NCI-H128 (cell line): ENCODE data around the gene CHST1.

Source experiments
- DNase-seq: peaks from one replicate; lab custom pipeline; 2025; ENCODE audit not compliant: unreplicated experiment; lab: John Stamatoyannopoulos, UW

Gene CHST1

DNA sequence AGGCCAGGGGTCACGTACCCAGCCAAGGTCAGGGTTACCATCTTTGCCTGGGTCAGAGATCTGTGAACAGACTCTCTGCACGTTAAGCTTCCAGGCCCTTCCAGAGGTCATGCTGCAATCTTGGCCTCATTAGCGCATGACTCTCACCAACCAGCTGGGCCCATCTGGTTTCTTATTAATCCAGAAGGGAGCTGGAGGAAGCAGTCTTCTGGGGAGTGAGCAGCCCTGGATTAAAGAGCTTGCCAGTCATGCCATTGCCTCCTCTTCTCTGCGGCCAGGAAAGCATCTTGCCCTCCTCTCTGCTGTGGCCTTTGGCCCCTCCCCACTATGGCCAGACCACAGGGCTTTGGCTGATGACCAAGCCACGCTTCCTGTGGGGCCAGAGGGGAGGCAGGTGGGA, 57.4 kb downstream of the CHST1 start:
- DNase-seq, result no peak

DNA sequence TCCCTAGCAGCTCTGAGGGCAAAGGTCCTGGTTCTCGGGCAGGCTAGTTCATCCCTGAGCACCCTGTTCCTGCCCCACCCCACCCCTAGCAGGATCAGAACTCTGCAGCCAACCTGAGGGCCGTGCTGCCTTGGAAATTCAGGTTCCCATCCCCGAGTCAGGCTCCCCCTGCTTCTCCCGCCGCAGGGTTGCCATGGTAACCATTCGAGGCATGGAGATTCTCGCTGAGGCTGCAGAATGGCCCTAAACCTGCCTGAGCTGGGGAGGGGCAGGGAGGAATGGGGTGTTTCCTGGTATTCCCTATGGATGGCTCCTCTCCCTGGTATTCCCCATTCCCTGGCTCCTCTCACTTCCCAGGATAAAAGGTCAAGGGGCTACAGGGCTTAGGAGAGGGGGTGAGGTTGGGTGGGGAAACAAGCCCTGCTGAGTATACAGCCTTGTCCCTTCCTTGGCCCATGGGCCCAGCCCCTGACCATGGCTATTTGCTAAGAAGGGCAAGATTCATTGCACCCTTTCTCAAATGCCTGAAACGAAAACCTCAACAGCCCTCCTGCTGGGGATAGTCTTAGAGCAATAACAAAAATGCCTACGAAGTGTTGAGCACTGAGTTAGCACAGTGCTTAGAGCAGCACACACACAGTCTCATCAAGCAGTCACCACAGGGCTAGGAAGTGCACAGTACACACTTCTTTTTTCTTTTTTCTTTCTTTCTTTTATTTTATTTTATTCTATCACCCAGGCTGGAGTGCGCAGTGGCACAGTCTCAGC, 58.7 kb downstream of the CHST1 start:
- no peak for DNase-seq

DNA sequence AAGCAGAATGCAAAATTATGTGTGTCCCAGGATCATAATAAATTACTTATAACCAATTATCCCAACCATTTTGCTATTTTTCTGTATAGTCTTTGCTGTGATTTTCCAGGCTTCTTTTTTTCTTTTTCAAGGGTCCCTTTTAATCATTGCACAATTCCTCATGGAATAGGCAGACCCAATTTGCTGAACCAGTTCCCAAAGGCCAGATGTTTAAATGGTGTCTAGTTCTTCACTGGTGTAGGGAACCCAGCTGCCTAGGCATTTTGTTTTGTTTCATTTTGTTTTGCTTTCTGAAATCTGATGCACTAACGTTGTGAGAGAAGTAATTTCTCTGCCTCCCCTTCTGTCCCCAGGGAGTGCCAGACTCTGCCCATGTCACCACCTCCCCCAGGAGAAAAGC, 60.4 kb downstream of the CHST1 start:
- DNase-seq, result no peak

DNA sequence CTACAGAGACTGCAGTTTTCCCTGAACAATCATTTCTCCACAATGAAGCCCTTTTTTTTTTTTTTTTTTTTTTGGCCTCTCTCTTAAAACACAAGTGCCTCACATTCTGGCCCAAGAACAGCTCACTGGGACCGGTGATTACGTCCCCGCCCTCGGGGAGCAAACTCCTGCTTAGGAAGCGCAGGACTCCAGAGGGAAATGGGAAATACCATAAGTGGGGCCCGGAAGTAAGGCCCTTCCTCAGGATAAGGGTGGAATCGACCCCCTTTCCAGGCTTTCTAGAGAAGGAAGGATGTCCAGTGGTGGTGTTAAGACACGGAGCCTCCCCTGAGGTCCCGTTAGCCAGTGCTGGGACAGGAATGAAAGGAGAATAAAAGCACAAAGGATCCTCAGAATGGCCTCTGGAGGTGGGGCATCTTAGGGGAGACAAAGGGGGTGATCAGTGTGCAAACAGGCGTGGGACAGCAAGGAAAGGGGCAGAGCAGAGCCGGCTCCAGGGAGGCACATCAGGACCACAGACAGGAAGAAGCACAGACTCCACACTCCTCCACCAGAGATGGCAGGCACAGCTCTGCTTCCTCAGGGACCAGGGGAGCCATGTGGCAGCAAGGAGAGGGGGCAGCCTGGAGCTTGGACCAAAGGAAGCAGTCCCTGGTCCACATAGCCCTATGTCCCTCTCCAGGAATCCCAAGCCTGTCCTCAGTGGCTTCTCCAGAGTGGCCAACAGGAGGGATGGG, 61.3 kb downstream of the CHST1 start:
- DNase-seq, result no peak

DNA sequence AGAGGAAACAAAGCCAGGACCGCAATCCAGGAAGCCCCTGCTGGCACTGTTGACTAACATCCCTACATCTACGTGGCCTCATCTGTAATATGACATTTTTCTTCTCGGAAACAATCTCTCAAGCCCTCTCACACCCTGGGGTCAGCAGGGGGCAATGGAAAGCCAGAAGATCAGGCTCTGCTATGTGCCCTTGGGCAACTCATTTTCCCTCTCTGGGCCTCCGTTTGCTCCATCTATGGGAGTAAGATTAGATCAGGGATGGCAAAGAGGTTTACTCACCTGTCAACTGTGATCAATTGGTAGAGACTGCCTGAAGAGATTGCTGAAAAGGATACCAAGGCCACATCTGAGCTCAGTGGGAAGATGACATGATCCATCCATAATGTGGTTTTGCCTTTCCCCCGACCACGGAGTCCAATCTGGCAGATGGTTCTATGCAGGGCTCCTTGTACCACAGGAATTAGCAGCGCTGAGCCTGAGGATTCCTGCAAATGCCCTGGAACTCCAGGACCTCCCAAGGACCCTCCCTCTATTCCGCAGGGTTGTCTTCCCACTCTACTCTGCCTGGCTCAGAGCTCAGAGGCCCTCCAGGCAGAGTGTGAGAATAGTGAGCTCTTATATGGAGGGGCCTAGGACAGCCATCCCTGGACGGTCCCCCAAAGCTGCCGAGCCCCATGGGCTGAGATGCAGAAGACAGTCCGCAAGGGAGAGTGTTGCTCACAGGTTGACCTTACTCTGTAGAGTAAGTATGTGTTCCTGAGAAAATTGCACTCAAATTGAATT, 66.1 kb downstream of the CHST1 start:
- no peak for DNase-seq
